ENCODE data around the gene CDKL2.

- TF ChIP-seq CTCF (conservative IDR thresholded peaks at IDR 0.05; ENCODE audit: low read length) (no peak), EZH2phosphoT487 (IDR thresholded peaks at IDR 0.05; ENCODE audit: borderline replicate concordance) (no peak)
These were observed 24.6 kb upstream of the CDKL2 start for GRCh38 chr4:75654905-75655304.

Measured in Loucy (cell line).